ENCODE results near the gene SART1.
"Not testable (repeated sequence)": the region's sequence is repeated elsewhere in the genome, so short reads cannot be mapped to it uniquely, and the experiment has no call there.

Gene SART1

GRCh38 chr11:66020618-66021357 lies 59.3 kb downstream of the SART1 start:
- no peaks in the 10 kb centered on the region for H3K36me3 ChIP-seq (ENCODE audit: control insufficient read depth, insufficient read depth, low read length)
- TF ChIP-seq CTCF (IDR thresholded peaks at IDR 0.05; ENCODE audit: insufficient read depth, low read length, poor library complexity, severe bottlenecking) = no peak
- H3K27me3 ChIP-seq (replicated peaks; ENCODE audit: control insufficient read depth, insufficient read depth, low read length) = peaks cover 2% of the 10 kb centered on the region; the same call in 1 of the 2 replicates
- DNase-seq (ENCODE audit: extremely low read depth, insufficient read length) = no peak
- H3K4me3 ChIP-seq (replicated peaks; ENCODE audit: low read depth, low read length) = no peak overlapping the region

- DNase-seq (ENCODE audit: extremely low read depth, insufficient read length) = peak; percentile 69
- peaks cover 2% of the 10 kb centered on the region; the same call in 1 of the 2 replicates for H3K27me3 ChIP-seq (replicated peaks; ENCODE audit: control insufficient read depth, insufficient read depth, low read length)
- no peak overlapping the region for H3K4me3 ChIP-seq (replicated peaks; ENCODE audit: low read depth, low read length)
These were observed 61.1 kb downstream of the SART1 start for GRCh38 chr11:66022401-66023185.

GRCh38 chr11:66023186-66023440 lies 61.6 kb downstream of the SART1 start:
- H3K4me3 ChIP-seq (replicated peaks; ENCODE audit: low read depth, low read length); H3K27me3 ChIP-seq (replicated peaks; ENCODE audit: control insufficient read depth, insufficient read depth, low read length); H3K36me3 ChIP-seq (ENCODE audit: control insufficient read depth, insufficient read depth, low read length); DNase-seq (ENCODE audit: extremely low read depth, insufficient read length): not testable (repeated sequence)

More at GRCh38 chr11:66022401-66023185, 61.1 kb downstream of the SART1 start:
- TF ChIP-seq CTCF (IDR thresholded peaks at IDR 0.05; ENCODE audit: insufficient read depth, low read length, poor library complexity, severe bottlenecking) = peak; percentile 97
- no peaks in the 10 kb centered on the region for H3K36me3 ChIP-seq (ENCODE audit: control insufficient read depth, insufficient read depth, low read length)

- peaks cover 2% of the 10 kb centered on the region; the same call in 1 of the 2 replicates for H3K27me3 ChIP-seq (replicated peaks; ENCODE audit: control insufficient read depth, insufficient read depth, low read length)
- no peak within 1 kb of the TSS for H3K4me3 ChIP-seq (replicated peaks; ENCODE audit: low read depth, low read length)
- TF ChIP-seq CTCF (IDR thresholded peaks at IDR 0.05; ENCODE audit: insufficient read depth, low read length, poor library complexity, severe bottlenecking) = no peak
- no peak for DNase-seq (ENCODE audit: extremely low read depth, insufficient read length)
- H3K36me3 ChIP-seq (ENCODE audit: control insufficient read depth, insufficient read depth, low read length) = no peaks in the 10 kb centered on the region
These were observed 64.5 kb downstream of the SART1 start, which contains the start of gene CATSPER1 for GRCh38 chr11:66026017-66026529. Gene CATSPER1 (minus strand): TSS chr11:66026479. CDS start chr11:66026379, 100 bp downstream.

Data from GM06990 (cell line).